BE2C (cell line): ENCODE data around the gene UQCRH. TPM values are rescaled to one million over a fixed set of nuclear protein-coding genes. Genes with fewer than 3 reads are reported as not detected.

Experiments used
- DNase-seq: peaks from one replicate; pipeline ENCODE4 v3.0.0-alpha.2; 2020
- H3K27me3 ChIP-seq: fragments of 250-450 bp; sonication (Bioruptor Pico); 2 replicates; pipeline ENCODE4 v1.5.1; 2020; ENCODE audit warnings: mild to moderate bottlenecking
- H3K36me3 ChIP-seq: fragments of 250-450 bp; sonication (Bioruptor Pico); 2 replicates; pipeline ENCODE4 v1.5.1; 2020; ENCODE audit warnings: mild to moderate bottlenecking
- H3K4me1 ChIP-seq: fragments of 250-450 bp; sonication (Bioruptor Pico); 2 replicates; pipeline ENCODE4 v1.5.1; 2020
- H3K4me3 ChIP-seq: 2 replicates; pipeline ENCODE4 v1.5.1; 2011; ENCODE audit warnings: low read depth, low read length
- H3K9me3 ChIP-seq: fragments of 250-450 bp; sonication (Bioruptor Pico); 2 replicates; pipeline ENCODE4 v1.5.1; 2020
- polyA plus RNA-seq: library from polyadenylated mRNA; unstranded; fragments of >200 nt; gene quantifications from one replicate; pipeline ENCODE4 v1.2.1, GENCODE V29; 2012; ENCODE audit warnings: low read depth, missing spikeins; ENCODE audit not compliant: insufficient read length, insufficient read depth
- TF ChIP-seq, protein P1 (sequence below): IDR thresholded peaks from 2 replicates; pipeline ENCODE4 v1.5.1; 2012; ENCODE audit warnings: mild to moderate bottlenecking, low read depth, low read length

Gene UQCRH
- 422 TPM for polyA plus RNA-seq

DNA sequence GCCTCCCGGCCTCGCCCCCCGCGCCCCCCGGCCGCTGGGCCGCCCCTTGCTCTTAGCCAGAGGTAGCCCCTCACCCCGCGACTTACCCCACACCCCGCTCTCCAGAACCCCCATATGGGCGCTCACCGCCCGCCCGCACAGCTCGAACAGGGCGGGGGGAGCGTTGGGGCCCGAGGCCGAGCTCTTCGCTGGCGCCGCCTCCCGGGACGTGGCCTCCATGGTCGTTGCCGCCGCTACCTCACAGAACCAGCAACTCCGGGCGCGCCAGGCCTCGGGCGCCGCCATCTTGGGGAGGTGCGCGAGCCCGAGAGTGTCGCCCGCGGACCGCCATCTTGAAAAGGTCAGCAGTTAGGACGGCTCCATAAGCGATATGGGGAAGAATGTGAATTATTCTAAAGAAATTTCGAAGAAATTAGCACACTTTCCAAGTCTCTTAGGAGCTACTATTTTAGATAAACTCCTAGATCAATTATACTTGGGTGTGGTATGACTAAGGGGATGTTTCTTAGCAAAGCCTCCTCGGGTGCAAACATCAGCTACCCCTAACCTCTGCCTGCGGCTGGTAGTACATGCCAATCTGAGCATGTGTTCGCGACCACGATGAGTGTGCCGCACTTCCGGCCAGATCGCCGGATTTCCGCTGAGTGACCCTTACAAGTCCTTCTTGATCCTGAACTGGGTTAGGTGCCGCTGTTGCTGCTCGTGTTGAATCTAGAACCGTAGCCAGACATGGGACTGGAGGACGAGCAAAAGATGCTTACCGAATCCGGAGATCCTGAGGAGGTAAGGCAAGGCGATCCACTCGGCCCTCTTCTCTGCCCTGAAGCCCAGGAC, at the start of gene UQCRH, which contains the start of gene LRRC41:
TSS of gene UQCRH (plus strand) at position 661 of the 834 bp plus-strand sequence. CDS start at position 730, 69 bp downstream.
TSS of gene LRRC41 (minus strand) at position 579 of the 834 bp plus-strand sequence. CDS start at position 285, 294 bp downstream.
- peaks cover 13% of the 10 kb centered on the region; the same call in 1 of the 2 replicates for H3K36me3 ChIP-seq
- peak; percentile 87 for DNase-seq
- H3K9me3 ChIP-seq = no peaks in the 10 kb centered on the region
- TF ChIP-seq, protein P1, sequence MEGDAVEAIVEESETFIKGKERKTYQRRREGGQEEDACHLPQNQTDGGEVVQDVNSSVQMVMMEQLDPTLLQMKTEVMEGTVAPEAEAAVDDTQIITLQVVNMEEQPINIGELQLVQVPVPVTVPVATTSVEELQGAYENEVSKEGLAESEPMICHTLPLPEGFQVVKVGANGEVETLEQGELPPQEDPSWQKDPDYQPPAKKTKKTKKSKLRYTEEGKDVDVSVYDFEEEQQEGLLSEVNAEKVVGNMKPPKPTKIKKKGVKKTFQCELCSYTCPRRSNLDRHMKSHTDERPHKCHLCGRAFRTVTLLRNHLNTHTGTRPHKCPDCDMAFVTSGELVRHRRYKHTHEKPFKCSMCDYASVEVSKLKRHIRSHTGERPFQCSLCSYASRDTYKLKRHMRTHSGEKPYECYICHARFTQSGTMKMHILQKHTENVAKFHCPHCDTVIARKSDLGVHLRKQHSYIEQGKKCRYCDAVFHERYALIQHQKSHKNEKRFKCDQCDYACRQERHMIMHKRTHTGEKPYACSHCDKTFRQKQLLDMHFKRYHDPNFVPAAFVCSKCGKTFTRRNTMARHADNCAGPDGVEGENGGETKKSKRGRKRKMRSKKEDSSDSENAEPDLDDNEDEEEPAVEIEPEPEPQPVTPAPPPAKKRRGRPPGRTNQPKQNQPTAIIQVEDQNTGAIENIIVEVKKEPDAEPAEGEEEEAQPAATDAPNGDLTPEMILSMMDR = no peak
- peak within 1 kb of the TSS; percentile 97 for H3K4me3 ChIP-seq
- no peaks in the 10 kb centered on the region for H3K4me1 ChIP-seq
- no peaks in the 10 kb centered on the region for H3K27me3 ChIP-seq

DNA sequence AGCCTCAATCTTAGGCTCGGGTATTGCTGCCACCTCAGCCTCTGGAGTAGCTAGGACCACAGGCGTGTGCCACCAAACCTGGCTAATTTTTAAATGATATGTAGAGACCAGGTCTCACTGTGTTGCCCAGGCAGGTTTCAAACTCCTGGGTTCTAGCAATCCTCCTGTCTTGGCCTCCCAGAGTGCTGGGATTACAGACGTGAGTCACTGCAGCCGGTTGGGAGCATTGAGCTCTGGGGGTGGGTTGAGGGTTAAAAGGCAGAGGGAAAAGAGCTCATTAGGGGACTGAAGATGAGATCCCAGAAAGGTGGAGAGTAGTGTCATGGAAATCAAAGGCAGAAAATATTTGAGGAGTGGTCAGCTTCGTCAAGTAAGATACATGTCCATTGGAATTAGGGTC, 48.8 kb upstream of the UQCRH start:
- H3K36me3 ChIP-seq = no peaks in the 10 kb centered on the region; the same call in 1 of the 2 replicates
- no peaks in the 10 kb centered on the region for H3K4me1 ChIP-seq
- H3K27me3 ChIP-seq = no peaks in the 10 kb centered on the region
- H3K9me3 ChIP-seq = no peaks in the 10 kb centered on the region
- TF ChIP-seq, protein P1 = no peak
- no peak overlapping the region for H3K4me3 ChIP-seq
- DNase-seq = no peak

DNA sequence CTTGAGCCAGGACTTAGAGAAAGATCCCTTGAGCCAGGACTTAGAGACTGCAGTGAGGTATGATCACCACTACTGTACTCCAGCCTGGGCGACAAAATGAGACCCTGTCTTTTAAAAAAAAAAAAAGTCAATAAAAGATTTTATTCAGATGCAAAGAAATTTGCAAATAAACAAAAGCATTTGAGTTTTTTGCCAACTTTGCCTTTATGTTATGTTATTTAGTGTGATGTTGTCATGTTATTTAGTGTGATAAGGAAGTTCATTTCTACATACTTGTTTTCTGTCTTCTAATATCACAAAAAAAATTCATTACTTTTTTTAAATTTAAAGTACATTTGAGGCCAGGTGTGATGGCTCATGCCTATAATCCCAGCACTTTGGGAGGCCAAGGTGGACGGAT, 47.0 kb upstream of the UQCRH start:
- TF ChIP-seq, protein P1 = no peak
- no peak for DNase-seq
- no peaks in the 10 kb centered on the region for H3K27me3 ChIP-seq
- H3K9me3 ChIP-seq = no peaks in the 10 kb centered on the region
- H3K4me3 ChIP-seq = no peak overlapping the region
- H3K36me3 ChIP-seq = no peaks in the 10 kb centered on the region
- no peaks in the 10 kb centered on the region for H3K4me1 ChIP-seq

DNA sequence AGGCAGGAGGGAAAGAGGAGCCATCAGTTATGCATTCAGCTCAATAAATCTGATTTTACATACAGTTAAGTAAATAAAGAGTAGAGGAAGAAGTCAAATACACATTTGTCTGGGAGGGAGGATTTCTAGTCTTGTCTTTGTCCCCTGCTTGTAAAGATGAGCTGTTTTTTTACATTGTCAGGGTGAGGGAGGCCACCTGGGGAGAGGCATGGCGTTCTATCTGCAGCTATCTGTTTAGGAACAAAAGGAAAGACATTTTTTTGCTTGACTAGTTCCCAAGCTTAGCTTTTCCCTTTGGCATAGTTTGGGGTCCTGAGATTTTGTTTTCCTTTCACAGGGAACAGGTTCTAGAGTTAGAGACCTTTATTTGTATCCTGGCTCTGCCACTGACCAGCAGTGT, 41.0 kb upstream of the UQCRH start:
- H3K9me3 ChIP-seq = no peaks in the 10 kb centered on the region
- H3K36me3 ChIP-seq = peaks cover 19% of the 10 kb centered on the region
- no peaks in the 10 kb centered on the region for H3K27me3 ChIP-seq

DNA sequence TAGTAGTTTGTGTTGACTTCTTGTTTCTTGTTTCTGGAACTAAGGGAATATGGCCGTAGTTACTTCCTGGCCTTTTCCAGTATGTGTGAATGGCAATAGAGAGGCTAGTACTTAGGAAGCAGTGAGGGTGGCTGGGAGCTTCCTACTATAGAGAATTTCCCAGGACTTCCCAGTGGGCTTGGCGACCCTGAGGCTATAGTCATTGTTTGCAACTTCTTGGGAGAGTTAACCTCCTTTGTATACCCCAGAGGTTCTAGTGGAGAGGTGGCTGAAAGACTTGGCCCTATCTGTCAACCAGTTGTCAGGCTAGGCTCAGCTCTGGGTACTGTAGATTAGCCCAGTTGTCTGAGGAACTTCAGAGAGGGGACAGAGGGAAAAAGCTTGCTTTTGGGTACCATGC, 40.4 kb upstream of the UQCRH start:
- no peak for DNase-seq
- Histone ChIP-seq H3K36me3 (peaks cover 19% of the 10 kb centered on the region), H3K9me3 (no peaks in the 10 kb centered on the region), H3K4me3 (no peak overlapping the region), H3K4me1 (no peaks in the 10 kb centered on the region), H3K27me3 (no peaks in the 10 kb centered on the region)
- TF ChIP-seq, protein P1 = no peak

More for the DNA sequence above, 41.0 kb upstream of the UQCRH start:
- TF ChIP-seq, protein P1 = no peak
- DNase-seq = no peak
- Histone ChIP-seq H3K4me3 (no peak overlapping the region), H3K4me1 (no peaks in the 10 kb centered on the region)

DNA sequence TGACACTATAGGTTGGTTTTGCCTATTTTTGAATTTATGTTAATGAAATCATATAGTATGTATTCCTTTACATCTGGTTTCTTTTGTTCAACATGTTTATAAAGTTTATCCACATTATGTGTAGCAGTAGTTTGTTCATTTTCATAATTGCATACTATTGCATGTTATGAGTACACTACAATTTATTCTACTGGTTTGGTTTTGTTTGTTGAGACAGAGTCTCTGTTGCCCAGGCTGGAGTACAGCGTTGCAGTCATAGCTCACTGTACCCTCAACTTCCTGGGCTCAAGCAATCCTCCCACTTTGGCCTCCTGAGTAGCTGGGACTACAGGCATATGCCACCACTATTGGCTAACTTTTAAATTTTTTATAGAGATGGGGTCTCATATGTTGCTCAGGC, 34.9 kb upstream of the UQCRH start:
- Histone ChIP-seq H3K27me3 (no peaks in the 10 kb centered on the region), H3K4me1 (no peaks in the 10 kb centered on the region), H3K9me3 (no peaks in the 10 kb centered on the region), H3K36me3 (peaks cover 30% of the 10 kb centered on the region), H3K4me3 (no peak overlapping the region)
- TF ChIP-seq, protein P1 = no peak
- no peak for DNase-seq
